Measurements from ENCODE around the gene LEUTX.
"Not testable (repeated sequence)": the region's sequence is repeated elsewhere in the genome, so short reads cannot be mapped to it uniquely, and the experiment has no call there.

Gene LEUTX

GRCh38 chr19:39788244-39788643, 9.6 kb downstream of the LEUTX start:
- DNase-seq, result no peak

DNA sequence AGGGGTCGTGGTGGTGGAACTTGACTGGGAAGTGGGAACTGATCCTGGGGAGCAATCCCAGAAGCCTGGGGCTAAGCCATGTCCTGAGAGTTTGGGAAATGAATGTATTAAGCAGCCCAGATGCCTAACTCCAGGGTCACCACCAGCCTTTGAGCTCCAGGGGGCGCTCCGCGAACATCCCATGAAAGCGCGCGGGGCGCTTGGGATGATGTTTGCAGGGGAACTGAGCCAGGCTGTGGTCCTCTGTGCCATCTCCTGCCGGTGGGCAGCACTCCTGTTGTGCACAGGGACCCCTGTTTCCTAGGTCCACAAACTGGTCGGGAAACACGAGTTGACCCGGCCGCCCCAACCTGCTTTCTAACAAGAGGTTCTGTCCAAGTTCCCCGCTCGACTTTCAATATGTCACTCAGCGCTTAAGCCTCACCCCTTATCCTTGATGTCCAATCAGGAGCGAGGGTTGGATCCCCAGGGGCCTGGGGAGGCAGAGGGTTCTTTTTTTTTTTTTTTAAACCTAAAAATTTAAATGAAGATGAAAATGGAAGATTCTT, 14.4 kb downstream of the LEUTX start:
- peak; percentile 67 for DNase-seq

DNA sequence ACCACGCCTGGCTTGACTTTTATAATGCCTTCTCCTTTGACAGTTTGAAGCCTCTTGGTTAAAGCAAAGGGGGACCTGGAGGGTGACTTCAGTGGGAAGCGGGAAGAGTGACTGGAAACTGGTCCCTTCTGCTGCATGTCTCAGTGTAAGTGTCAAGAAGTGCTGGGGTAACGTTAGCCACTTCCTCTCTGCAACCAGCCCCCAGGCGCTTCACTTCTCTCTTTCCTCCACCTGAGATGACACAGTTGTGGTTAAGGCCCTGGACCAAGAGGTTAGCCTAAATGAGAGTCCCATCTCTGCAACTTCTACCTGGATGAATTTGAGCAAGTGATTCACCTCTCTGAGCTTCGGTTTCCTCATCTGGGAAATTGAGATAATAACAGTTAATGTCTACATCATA, 16.3 kb downstream of the LEUTX start:
- no peak for DNase-seq

GRCh38 chr19:39796000-39796498, 17.4 kb downstream of the LEUTX start:
- no peak for DNase-seq

DNA sequence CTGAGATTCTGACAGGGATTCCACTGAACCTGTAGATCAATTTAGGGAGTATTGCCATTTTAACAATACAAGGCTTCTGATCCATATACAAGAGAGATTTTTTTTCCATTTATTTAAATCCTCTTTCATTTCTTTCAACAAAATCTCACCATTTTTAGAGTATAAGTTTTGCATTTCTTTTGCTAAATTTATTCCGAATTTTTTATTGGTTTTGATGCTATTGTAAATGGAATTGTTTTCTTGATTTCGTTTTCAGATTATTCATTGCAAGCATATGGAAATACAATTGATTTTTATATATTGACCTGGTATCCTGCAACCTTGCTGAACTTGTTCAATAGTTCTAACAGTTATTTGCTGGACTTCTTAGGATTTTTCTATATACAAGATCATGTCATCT, 18.4 kb downstream of the LEUTX start:
- DNase-seq, result no peak

GRCh38 chr19:39802958-39803357, 24.3 kb downstream of the LEUTX start:
- no peak for DNase-seq

DNA sequence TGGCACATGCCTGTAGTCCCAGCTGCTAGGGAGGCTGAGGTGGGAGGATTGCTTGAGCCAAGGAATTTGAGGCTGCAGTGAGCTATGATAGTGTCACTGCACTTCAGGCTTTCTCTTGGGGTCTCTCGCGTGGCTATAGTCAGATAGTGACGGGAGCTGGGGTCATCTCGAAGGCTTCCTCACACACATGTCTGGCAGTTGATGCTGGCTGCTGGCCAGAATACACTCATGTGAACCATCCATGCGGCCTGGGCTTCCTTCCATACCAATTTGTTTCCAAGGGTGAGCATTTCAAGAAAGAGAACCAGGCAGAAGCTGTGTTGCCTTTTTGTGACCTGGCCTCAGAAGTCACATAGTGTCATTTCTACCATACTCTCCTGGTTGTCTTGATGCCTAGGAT, 26.4 kb downstream of the LEUTX start:
- DNase-seq, result no peak

DNA sequence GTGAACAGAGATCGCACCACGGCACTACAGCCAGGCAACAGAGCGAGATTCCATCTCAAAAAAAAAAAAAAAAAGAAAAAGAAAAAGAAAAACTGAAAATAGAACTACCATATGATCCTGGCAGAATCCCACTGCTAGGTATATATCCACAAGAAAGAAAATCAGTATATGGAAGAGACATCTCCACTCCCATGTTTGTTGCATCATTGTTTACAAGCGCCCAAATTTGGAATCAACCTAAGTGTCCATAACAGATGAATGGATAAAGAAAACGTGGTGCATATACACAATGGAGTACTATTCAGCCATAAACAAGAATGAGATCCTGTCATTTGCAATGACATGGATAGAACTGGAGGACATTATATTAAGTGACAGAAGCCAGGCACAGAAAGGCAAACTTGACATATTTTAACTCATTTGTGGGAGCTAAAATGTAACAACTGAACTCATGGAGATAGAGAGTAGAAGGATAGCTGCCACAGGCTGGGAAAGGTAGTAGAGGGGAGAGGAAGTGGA, 29.3 kb downstream of the LEUTX start:
- no peak for DNase-seq

DNA sequence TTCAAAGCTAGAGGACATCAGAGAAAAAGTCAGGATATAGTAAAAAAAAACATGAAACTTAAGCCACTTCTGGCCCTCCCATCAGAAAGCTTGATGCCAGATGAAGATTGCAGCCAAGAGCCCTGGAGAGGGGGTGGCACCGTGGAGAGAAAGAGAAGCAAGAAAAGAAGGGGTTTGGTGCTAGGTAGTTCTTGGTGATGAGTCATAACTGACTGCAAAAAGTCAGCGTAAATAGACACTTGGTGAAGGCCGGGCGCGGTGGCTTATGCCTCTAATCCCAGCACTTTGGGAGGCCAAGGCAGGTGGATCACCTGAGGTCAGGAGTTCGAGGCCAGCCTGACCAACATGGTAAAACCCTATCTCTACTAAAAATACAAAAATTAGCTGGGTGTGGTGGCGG, 30.0 kb downstream of the LEUTX start:
- not testable (repeated sequence) for DNase-seq

GRCh38 chr19:39809368-39809767, 30.7 kb downstream of the LEUTX start:
- DNase-seq, result no peak

- DNase-seq, result no peak
Measured at GRCh38 chr19:39810424-39810823, 31.8 kb downstream of the LEUTX start.

DNA sequence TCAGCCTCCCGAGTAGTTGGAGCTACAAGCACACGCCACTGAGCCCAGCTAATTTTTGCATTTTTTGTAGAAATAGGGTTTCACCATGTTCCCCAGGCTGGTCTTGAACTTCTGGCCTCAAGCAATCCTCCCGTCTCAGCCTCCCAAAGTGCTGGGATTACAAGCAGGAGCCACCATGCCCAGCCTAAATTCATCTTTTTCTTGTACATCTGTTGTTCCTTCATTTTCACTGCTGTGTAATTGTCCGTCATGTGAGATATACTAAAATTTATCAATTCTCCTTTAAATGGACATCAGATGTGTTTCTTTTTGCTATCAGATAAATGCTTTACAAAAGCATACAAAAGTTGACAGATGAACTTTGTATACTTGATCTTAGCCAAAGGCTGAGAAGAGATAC, 32.4 kb downstream of the LEUTX start:
- DNase-seq, result no peak

GRCh38 chr19:39813264-39813993, 34.8 kb downstream of the LEUTX start:
- DNase-seq, result no peak

DNA sequence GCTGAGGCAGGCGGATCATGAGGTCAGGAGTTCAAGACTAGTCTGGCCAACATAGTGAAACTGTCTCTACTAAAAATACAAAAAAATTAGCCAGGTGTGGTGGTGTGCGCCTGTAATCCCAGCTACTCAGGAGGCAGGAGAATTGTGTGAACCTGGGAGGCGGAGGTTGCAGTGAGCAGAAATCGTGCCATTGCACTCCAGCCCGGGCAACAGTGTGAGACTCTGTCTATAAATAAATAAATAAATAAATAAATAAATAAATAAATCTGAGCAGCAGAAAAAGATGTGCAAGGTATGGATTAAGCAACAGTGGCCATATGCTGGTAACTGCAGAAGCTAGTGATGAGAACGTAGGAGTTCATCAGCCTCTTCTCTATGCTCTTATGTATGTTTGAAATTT, 35.5 kb downstream of the LEUTX start:
- DNase-seq, result not testable (repeated sequence)

GRCh38 chr19:39814595-39814994, 35.9 kb downstream of the LEUTX start:
- DNase-seq, result no peak

GRCh38 chr19:39816287-39817048, 37.8 kb downstream of the LEUTX start:
- DNase-seq, result no peak

GRCh38 chr19:39817888-39818561, 39.4 kb downstream of the LEUTX start:
- DNase-seq, result no peak

DNA sequence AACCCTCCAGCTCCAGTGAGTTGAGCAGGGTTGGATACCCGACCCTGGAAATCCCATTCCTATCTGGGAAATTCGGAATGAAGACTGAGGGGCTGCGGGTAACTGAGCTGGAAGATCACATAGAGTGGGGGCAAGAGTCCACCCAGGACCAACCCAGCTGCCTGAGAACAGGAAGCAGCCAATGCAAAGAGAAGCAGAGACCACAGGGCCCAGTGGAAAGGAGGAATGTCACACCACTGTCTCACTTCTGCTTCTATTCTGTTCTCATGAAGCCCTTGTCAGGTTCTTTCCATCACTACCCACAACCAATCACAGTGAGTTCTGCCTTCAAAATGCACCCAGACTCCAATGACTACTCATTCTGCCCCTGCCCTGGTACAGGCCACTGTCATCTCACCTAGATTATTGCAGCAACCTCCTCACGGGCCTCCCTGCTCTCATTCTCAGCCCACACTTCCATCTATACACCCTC, 40.0 kb downstream of the LEUTX start:
- no peak for DNase-seq

DNA sequence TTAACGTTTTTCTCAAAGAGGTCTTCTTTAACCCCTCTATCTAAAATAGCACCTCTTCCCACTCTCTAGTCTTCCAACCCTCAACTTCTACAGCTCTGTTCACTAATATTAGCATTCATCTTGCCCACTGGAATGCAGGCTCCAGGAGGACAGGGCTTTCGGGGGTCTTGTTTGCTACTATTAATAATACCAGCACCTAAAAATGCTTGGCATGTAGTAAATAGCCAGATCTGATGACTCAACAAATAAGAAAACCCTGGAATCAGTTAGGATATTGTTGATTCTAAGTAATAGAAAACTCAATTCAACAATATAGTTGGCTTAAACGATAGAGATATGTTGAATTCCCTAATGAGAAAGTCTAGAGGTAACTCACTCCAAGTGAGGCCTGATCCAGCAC, 41.1 kb downstream of the LEUTX start:
- no peak for DNase-seq

DNA sequence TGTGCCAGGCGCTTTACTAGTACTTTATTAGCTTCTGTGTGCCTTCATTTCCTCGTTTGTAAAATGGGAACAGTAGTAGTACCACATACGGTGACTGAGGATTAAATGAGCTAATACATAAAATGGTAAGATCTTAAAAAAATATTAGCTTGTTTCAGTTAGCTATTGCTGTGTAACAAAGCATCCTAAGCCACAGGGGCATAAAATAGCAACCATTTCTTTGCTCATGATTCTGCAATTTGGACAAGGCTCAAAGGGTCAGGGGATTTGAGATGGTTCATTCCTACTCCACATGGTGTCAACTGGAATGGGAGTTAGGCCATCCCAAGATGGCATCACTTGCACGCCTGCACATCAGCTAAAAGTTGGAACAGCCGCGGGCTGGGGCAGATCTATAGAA, 42.0 kb downstream of the LEUTX start:
- DNase-seq, result no peak

DNA sequence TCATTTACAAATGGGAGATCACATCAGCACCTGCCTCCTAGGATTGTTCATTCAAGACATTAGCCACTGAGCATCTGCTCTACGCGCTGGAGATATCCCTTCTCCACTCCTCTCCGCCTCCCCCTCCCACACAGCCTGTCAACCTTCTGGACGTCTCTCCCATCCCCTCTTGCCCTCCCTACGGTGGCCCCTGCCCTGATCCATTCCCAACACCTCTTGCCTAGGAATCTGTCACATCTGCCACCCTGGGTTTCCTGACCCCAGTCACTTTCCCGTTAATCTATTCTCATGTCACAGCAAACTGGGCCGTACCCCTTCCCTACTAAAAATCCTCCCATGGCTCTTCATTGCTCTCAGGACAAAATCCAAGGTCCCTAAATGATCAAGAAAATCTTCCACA, 45.0 kb downstream of the LEUTX start:
- no peak for DNase-seq

- DNase-seq, result peak; percentile 96
Measured at GRCh38 chr19:39824143-39825092, 45.8 kb downstream of the LEUTX start.
